Measurements from ENCODE around the gene ST7. TPM values are rescaled to one million over a fixed set of nuclear protein-coding genes. Genes with fewer than 3 reads are reported as not detected.

Gene ST7
- total RNA-seq, 1 donor from 2014 or later = 48.6 TPM

- Histone ChIP-seq H3K36me3 (no peaks in the 10 kb centered on the region), H3K27me3 (no peaks in the 10 kb centered on the region), H3K4me3 (no peak overlapping the region), H3K27ac (no peak overlapping the region), H3K4me1 (peaks cover 9% of the 10 kb centered on the region), H3K9me3 (no peaks in the 10 kb centered on the region)
- DNase-seq = peak; percentile 72
- TF ChIP-seq, protein P1, sequence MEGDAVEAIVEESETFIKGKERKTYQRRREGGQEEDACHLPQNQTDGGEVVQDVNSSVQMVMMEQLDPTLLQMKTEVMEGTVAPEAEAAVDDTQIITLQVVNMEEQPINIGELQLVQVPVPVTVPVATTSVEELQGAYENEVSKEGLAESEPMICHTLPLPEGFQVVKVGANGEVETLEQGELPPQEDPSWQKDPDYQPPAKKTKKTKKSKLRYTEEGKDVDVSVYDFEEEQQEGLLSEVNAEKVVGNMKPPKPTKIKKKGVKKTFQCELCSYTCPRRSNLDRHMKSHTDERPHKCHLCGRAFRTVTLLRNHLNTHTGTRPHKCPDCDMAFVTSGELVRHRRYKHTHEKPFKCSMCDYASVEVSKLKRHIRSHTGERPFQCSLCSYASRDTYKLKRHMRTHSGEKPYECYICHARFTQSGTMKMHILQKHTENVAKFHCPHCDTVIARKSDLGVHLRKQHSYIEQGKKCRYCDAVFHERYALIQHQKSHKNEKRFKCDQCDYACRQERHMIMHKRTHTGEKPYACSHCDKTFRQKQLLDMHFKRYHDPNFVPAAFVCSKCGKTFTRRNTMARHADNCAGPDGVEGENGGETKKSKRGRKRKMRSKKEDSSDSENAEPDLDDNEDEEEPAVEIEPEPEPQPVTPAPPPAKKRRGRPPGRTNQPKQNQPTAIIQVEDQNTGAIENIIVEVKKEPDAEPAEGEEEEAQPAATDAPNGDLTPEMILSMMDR (IDR thresholded peaks at IDR 0.05) = no peak
- intact Hi-C loops (cut with DNase I) = loop anchor here (10.0 kb wide), 1 partner anchor 200 kb away; no protein-coding TSS in a partner anchor
- ATAC-seq = peak; percentile 96
Observed at GRCh38 chr7:117124591-117125220, 171.4 kb downstream of the ST7 start.

GRCh38 chr7:117126676-117127075 is 173.4 kb downstream of the ST7 start:
- no peak for ATAC-seq
- intact Hi-C loops (cut with DNase I) = loop anchor here (10.0 kb wide), 1 partner anchor 202 kb away; no protein-coding TSS in a partner anchor
- no peak for DNase-seq
- no peak overlapping the region for H3K4me3 ChIP-seq
- peaks cover 9% of the 10 kb centered on the region for H3K4me1 ChIP-seq
- no peaks in the 10 kb centered on the region for H3K9me3 ChIP-seq
- H3K27me3 ChIP-seq = no peaks in the 10 kb centered on the region
- H3K27ac ChIP-seq = no peak overlapping the region
- H3K36me3 ChIP-seq = no peaks in the 10 kb centered on the region
- TF ChIP-seq, protein P1 (IDR thresholded peaks at IDR 0.05) = no peak

- Histone ChIP-seq H3K9me3 (no peaks in the 10 kb centered on the region), H3K4me1 (peaks cover 9% of the 10 kb centered on the region), H3K27me3 (no peaks in the 10 kb centered on the region), H3K27ac (no peak overlapping the region), H3K4me3 (no peak overlapping the region), H3K36me3 (no peaks in the 10 kb centered on the region)
- TF ChIP-seq, protein P1 (IDR thresholded peaks at IDR 0.05) = peak; percentile 79
- DNase-seq (no peak), ATAC-seq (peak; percentile 72)
- intact Hi-C loops (cut with DNase I) = loop anchor here (10.0 kb wide), 1 partner anchor 203 kb away; no protein-coding TSS in a partner anchor
Observed at GRCh38 chr7:117127585-117128168, 174.4 kb downstream of the ST7 start.

DNA sequence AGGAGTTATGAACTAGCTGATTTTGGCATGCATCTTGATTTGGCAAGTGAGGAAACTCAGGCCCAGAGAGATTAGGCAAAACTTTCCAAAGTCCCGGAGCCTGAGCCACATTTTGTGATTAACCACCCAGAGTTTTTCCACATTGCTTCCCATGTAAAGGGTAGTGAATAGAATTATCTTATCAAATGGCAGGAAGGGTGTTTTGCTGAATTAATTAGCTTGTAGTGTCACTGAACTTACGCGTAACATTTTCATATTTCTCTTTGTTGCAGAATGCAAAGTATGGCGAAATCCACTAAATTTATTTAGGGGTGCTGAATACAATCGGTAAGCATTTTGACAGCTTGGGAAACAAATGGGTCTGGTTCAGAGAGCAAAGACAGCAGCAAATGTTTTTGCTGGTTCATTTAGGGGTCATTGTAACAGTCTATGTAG is 176.2 kb downstream of the ST7 start:
- DNase-seq (no peak), ATAC-seq (no peak)
- no peak overlapping the region for H3K4me3 ChIP-seq
- H3K27ac ChIP-seq = no peak overlapping the region
- no peaks in the 10 kb centered on the region for H3K9me3 ChIP-seq
- no peaks in the 10 kb centered on the region for H3K27me3 ChIP-seq
- peaks cover 6% of the 10 kb centered on the region for H3K4me1 ChIP-seq
- TF ChIP-seq, protein P1 (IDR thresholded peaks at IDR 0.05) = no peak
- intact Hi-C loops (cut with DNase I) = loop anchor here (10.0 kb wide), 1 partner anchor 205 kb away; no protein-coding TSS in a partner anchor
- no peaks in the 10 kb centered on the region for H3K36me3 ChIP-seq

GRCh38 chr7:117130262-117130661 is 177.0 kb downstream of the ST7 start:
- Histone ChIP-seq H3K27me3 (no peaks in the 10 kb centered on the region), H3K27ac (no peak overlapping the region), H3K36me3 (no peaks in the 10 kb centered on the region), H3K9me3 (no peaks in the 10 kb centered on the region), H3K4me1 (no peaks in the 10 kb centered on the region), H3K4me3 (no peak overlapping the region)
- intact Hi-C loops (cut with DNase I) = no loop called here
- no peak for ATAC-seq
- TF ChIP-seq, protein P1 (IDR thresholded peaks at IDR 0.05) = no peak
- no peak for DNase-seq
